ENCODE measurements around the gene GYG2. TPM values are rescaled to one million over a fixed set of nuclear protein-coding genes. Genes with fewer than 3 reads are reported as not detected.

GYG2 gene
- total and polyA plus RNA-seq, 2 of the 13 experiments (the other 11 are each of a cell fraction or from before 2014, with no cell fraction given), result 20.0 to 24.3 TPM

DNA sequence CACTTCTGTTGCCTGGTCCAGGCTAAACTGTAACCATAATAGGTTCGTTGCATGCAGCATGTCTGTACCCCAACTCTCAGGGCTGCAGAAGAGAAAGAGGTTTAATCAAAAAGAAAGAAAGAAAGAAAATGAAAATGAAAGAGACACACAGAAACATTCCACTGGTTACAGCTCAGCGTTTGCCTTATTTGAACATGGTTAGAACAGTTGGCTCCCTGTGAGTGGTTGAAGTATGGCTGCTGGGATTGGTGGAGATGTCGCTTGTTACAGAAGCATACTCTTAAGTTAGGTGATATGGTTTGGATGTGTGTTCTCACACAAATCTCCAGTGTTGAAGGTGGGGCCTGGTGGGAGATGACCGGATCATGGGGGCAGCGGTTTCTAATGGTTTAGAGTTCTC is 64.1 kb downstream of the GYG2 start:
- H3K9me3 ChIP-seq (ENCODE audit: low read length), result no peaks in the 10 kb centered on the region
- POLR2A ChIA-PET, result no interaction called here
- no peak overlapping the region for H3K9ac ChIP-seq (ENCODE audit: insufficient read depth, low read depth, low read length)
- peaks cover 17% of the 10 kb centered on the region for H3K4me1 ChIP-seq (ENCODE audit: insufficient read depth, low read length)
- DNase-seq (ENCODE audit: low spot score), result no peak
- BruUV-seq (replicated peaks), result no TSS peak
- WGBS (ENCODE audit: low lambda C conversion rate), result 93% methylated on average over 3 of the region's 5 CpGs
- no peak for FAIRE-seq
- TF ChIP-seq ZFAT (CRISPR knock-in tag; conservative IDR thresholded peaks at IDR 0.05) (no peak), ZNF563 (CRISPR knock-in tag; IDR thresholded peaks at IDR 0.05) (no peak), ZNF788 (CRISPR knock-in tag; IDR thresholded peaks at IDR 0.05; ENCODE audit: borderline replicate concordance) (no peak), ZNF496 (CRISPR knock-in tag; IDR thresholded peaks at IDR 0.05; ENCODE audit: insufficient replicate concordance) (no peak), KLF13 (CRISPR knock-in tag; IDR thresholded peaks at IDR 0.05) (no peak), ZNF629 (CRISPR knock-in tag; conservative IDR thresholded peaks at IDR 0.05) (no peak), ETV6 (CRISPR knock-in tag; conservative IDR thresholded peaks at IDR 0.05) (no peak), ARNT (IDR thresholded peaks at IDR 0.05) (no peak), HNRNPL (IDR thresholded peaks at IDR 0.05; ENCODE audit: low read depth, low read length) (no peak), ZNF317 (CRISPR knock-in tag; IDR thresholded peaks at IDR 0.05) (no peak), ZSCAN21 (CRISPR knock-in tag; IDR thresholded peaks at IDR 0.05; ENCODE audit: borderline replicate concordance) (no peak), FOSL1 (CRISPR knock-in tag; IDR thresholded peaks at IDR 0.05; ENCODE audit: borderline replicate concordance) (no peak)
- TF ChIP-seq, protein P1, sequence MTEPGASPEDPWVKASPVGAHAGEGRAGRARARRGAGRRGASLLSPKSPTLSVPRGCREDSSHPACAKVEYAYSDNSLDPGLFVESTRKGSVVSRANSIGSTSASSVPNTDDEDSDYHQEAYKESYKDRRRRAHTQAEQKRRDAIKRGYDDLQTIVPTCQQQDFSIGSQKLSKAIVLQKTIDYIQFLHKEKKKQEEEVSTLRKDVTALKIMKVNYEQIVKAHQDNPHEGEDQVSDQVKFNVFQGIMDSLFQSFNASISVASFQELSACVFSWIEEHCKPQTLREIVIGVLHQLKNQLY (CRISPR knock-in tag; IDR thresholded peaks at IDR 0.05), result no peak
- TF ChIP-seq, protein P2, sequence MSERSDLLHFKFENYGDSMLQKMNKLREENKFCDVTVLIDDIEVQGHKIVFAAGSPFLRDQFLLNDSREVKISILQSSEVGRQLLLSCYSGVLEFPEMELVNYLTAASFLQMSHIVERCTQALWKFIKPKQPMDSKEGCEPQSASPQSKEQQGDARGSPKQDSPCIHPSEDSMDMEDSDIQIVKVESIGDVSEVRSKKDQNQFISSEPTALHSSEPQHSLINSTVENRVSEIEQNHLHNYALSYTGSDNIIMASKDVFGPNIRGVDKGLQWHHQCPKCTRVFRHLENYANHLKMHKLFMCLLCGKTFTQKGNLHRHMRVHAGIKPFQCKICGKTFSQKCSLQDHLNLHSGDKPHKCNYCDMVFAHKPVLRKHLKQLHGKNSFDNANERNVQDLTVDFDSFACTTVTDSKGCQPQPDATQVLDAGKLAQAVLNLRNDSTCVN (CRISPR knock-in tag; IDR thresholded peaks at IDR 0.05; ENCODE audit: borderline replicate concordance), result no peak
- TF ChIP-seq, protein P3, sequence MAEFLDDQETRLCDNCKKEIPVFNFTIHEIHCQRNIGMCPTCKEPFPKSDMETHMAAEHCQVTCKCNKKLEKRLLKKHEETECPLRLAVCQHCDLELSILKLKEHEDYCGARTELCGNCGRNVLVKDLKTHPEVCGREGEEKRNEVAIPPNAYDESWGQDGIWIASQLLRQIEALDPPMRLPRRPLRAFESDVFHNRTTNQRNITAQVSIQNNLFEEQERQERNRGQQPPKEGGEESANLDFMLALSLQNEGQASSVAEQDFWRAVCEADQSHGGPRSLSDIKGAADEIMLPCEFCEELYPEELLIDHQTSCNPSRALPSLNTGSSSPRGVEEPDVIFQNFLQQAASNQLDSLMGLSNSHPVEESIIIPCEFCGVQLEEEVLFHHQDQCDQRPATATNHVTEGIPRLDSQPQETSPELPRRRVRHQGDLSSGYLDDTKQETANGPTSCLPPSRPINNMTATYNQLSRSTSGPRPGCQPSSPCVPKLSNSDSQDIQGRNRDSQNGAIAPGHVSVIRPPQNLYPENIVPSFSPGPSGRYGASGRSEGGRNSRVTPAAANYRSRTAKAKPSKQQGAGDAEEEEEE (CRISPR knock-in tag; IDR thresholded peaks at IDR 0.05; ENCODE audit: borderline replicate concordance), result no peak
- TF ChIP-seq, protein P4, sequence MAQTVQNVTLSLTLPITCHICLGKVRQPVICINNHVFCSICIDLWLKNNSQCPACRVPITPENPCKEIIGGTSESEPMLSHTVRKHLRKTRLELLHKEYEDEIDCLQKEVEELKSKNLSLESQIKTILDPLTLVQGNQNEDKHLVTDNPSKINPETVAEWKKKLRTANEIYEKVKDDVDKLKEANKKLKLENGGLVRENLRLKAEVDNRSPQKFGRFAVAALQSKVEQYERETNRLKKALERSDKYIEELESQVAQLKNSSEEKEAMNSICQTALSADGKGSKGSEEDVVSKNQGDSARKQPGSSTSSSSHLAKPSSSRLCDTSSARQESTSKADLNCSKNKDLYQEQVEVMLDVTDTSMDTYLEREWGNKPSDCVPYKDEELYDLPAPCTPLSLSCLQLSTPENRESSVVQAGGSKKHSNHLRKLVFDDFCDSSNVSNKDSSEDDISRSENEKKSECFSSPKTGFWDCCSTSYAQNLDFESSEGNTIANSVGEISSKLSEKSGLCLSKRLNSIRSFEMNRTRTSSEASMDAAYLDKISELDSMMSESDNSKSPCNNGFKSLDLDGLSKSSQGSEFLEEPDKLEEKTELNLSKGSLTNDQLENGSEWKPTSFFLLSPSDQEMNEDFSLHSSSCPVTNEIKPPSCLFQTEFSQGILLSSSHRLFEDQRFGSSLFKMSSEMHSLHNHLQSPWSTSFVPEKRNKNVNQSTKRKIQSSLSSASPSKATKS (CRISPR knock-in tag; IDR thresholded peaks at IDR 0.05), result no peak
- intact Hi-C loops (cut with micrococcal nuclease; ENCODE audit: unreplicated experiment) (no loop called here), in situ Hi-C loops (cut with HindIII; ENCODE audit: extremely low pct_ligation_motif_present, low pct_unique_long_range_greater_than_20kb) (no loop called here)
- CTCF ChIA-PET (ENCODE audit: low intra/inter-chr PET ratio, low total read pairs), result no interaction called here
- ATAC-seq, result no peak
- no peak overlapping the region for H2AFZ ChIP-seq (ENCODE audit: low read length)
- no peaks in the 10 kb centered on the region for H4K20me1 ChIP-seq (ENCODE audit: insufficient read depth, low read length)
- no peaks in the 10 kb centered on the region for H3K79me2 ChIP-seq (ENCODE audit: insufficient read depth, low read length)
- no peak overlapping the region for H3K27ac ChIP-seq (ENCODE audit: extremely low read length, insufficient read depth, low read length)
- no peaks in the 10 kb centered on the region for H3K36me3 ChIP-seq (replicated peaks in 1 of 2; ENCODE audit: control insufficient read depth in 1 of 2, insufficient read depth in 2 of 2, low read length in 2 of 2)
- no peak overlapping the region for H3K4me3 ChIP-seq (replicated peaks in 1 of 3; ENCODE audit: insufficient read depth in 1 of 3, low read depth in 2 of 3, low read length in 3 of 3)
- H3K4me2 ChIP-seq (ENCODE audit: low read depth, low read length), result no peak overlapping the region
- H3K27me3 ChIP-seq (ENCODE audit: control insufficient read depth in 1 of 2, insufficient read depth in 2 of 2, low read length in 2 of 2), result no peaks in the 10 kb centered on the region
